GM06990 (cell line): ENCODE measurements around the gene TTPAL.

Experiments used
- DNase-seq: peaks from one replicate; pipeline ENCODE4 v3.0.0-alpha.2; 2011; ENCODE audit not compliant: insufficient read length; ENCODE audit errors: extremely low read depth
- H3K27me3 ChIP-seq: replicated peaks from 2 replicates; pipeline ENCODE4 v1.6.0; 2011; ENCODE audit warnings: low read length; ENCODE audit not compliant: control insufficient read depth, insufficient read depth
- H3K36me3 ChIP-seq: 2 replicates; pipeline ENCODE4 v1.5.1; 2011; ENCODE audit warnings: low read length; ENCODE audit not compliant: control insufficient read depth, insufficient read depth
- H3K4me3 ChIP-seq: replicated peaks from 2 replicates; pipeline ENCODE4 v1.5.1; 2011; ENCODE audit warnings: low read depth, mild to moderate bottlenecking, control low read depth, low read length
- CTCF ChIP-seq: IDR thresholded peaks from 2 replicates; pipeline ENCODE4 v1.5.1; 2011; ENCODE audit warnings: low read length, control low read depth, mild to moderate bottlenecking, inconsistent platforms; ENCODE audit not compliant: insufficient read depth, poor library complexity, severe bottlenecking

TTPAL gene

GRCh38 chr20:44455126-44455525, 20.5 kb upstream of the TTPAL start:
- TF ChIP-seq CTCF = no peak

GRCh38 chr20:44456611-44457010, 19.1 kb upstream of the TTPAL start:
- no peak for DNase-seq
- Histone ChIP-seq H3K36me3 (no peaks in the 10 kb centered on the region), H3K4me3 (no peak overlapping the region), H3K27me3 (no peaks in the 10 kb centered on the region)
- no peak for TF ChIP-seq CTCF

More at GRCh38 chr20:44455126-44455525, 20.5 kb upstream of the TTPAL start:
- Histone ChIP-seq H3K36me3 (no peaks in the 10 kb centered on the region), H3K4me3 (no peak overlapping the region), H3K27me3 (no peaks in the 10 kb centered on the region)
- no peak for DNase-seq

GRCh38 chr20:44457016-44457415, 18.7 kb upstream of the TTPAL start:
- H3K36me3 ChIP-seq = no peaks in the 10 kb centered on the region
- H3K4me3 ChIP-seq = no peak overlapping the region
- TF ChIP-seq CTCF = no peak
- H3K27me3 ChIP-seq = no peaks in the 10 kb centered on the region; the same call in 1 of the 2 replicates
- DNase-seq = no peak

GRCh38 chr20:44459271-44459670, 16.4 kb upstream of the TTPAL start:
- no peak overlapping the region for H3K4me3 ChIP-seq
- no peaks in the 10 kb centered on the region; the same call in 1 of the 2 replicates for H3K27me3 ChIP-seq
- no peaks in the 10 kb centered on the region for H3K36me3 ChIP-seq
- no peak for DNase-seq
- TF ChIP-seq CTCF = no peak

GRCh38 chr20:44460795-44461141, 14.9 kb upstream of the TTPAL start:
- H3K27me3 ChIP-seq = no peaks in the 10 kb centered on the region; the same call in none of the 2 replicates
- no peak overlapping the region for H3K4me3 ChIP-seq
- TF ChIP-seq CTCF = peak; percentile 44
- no peaks in the 10 kb centered on the region for H3K36me3 ChIP-seq
- DNase-seq = no peak

GRCh38 chr20:44461142-44461802, 14.4 kb upstream of the TTPAL start:
- H3K36me3 ChIP-seq = no peaks in the 10 kb centered on the region
- DNase-seq = no peak
- no peak for TF ChIP-seq CTCF
- no peaks in the 10 kb centered on the region; the same call in none of the 2 replicates for H3K27me3 ChIP-seq
- H3K4me3 ChIP-seq = no peak overlapping the region
